ENCODE results near the gene MAP1S. TPM values are rescaled to one million over a fixed set of nuclear protein-coding genes. Genes with fewer than 3 reads are reported as not detected.

MAP1S gene
- total RNA-seq, 1 donor from 2014 or later, result 30.2 TPM

- DNase-seq (ENCODE audit: extremely low spot score in 2 of 2), result no peak
- H3K27me3 ChIP-seq, result peaks cover 8% of the 10 kb centered on the region
These were observed 32.7 kb upstream of the MAP1S start for GRCh38 chr19:17686592-17687024.

DNA sequence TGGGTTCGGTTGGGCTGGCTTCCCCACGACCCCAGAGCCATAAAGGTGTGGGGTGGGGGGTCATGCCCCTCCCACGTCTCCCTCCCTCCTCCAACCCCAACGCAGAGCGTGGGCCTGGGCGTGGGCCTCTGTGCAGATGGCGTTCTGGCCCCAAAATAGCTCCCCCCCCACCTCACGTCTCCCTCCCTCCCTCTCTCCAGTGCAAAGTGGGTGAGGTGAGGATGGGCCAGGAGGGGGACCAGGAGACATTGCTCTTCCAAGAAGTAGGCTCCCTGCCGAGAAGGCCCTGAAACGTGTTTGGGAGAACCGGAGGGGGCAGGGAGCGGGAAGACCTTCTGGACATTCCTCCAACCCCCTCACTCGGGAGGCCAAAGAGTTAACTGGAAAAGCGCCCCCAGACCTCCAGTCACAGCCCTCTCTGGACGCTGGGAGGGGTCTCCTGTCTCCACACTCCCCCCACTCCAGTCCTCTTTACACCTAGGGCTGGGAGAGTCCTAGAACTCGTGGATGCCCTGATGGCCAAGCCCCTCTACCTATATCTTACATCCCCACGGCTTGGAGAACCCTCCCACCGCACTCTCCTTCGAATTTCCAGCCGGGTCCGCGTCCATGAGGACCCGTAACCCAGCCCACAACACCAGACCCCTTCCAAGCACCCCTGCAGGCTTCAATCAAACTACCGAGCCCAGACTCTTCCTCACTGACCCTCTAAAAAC, 32.0 kb upstream of the MAP1S start:
- peaks cover 18% of the 10 kb centered on the region for H3K4me1 ChIP-seq
- intact Hi-C loops (cut with DNase I), result no loop called here
- no peaks in the 10 kb centered on the region for H3K36me3 ChIP-seq
- TF ChIP-seq, protein P1, sequence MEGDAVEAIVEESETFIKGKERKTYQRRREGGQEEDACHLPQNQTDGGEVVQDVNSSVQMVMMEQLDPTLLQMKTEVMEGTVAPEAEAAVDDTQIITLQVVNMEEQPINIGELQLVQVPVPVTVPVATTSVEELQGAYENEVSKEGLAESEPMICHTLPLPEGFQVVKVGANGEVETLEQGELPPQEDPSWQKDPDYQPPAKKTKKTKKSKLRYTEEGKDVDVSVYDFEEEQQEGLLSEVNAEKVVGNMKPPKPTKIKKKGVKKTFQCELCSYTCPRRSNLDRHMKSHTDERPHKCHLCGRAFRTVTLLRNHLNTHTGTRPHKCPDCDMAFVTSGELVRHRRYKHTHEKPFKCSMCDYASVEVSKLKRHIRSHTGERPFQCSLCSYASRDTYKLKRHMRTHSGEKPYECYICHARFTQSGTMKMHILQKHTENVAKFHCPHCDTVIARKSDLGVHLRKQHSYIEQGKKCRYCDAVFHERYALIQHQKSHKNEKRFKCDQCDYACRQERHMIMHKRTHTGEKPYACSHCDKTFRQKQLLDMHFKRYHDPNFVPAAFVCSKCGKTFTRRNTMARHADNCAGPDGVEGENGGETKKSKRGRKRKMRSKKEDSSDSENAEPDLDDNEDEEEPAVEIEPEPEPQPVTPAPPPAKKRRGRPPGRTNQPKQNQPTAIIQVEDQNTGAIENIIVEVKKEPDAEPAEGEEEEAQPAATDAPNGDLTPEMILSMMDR (IDR thresholded peaks at IDR 0.05), result no peak
- TF ChIP-seq POLR2A (IDR thresholded peaks at IDR 0.05), result no peak
- TF ChIP-seq POLR2AphosphoS5 (IDR thresholded peaks at IDR 0.05; ENCODE audit: insufficient read depth in 1 of 2, low read depth in 1 of 2), result no peak
- peak overlapping the region in 1 of 2 donors; percentile 10 for H3K4me3 ChIP-seq
- no peak for DNase-seq (ENCODE audit: extremely low spot score in 2 of 2)
- peaks cover 8% of the 10 kb centered on the region for H3K27me3 ChIP-seq
- no peaks in the 10 kb centered on the region for H3K9me3 ChIP-seq
- no peak overlapping the region for H3K27ac ChIP-seq

More at GRCh38 chr19:17686592-17687024, 32.7 kb upstream of the MAP1S start:
- H3K4me3 ChIP-seq, result peak overlapping the region in 1 of 2 donors; percentile 13
- peaks cover 18% of the 10 kb centered on the region for H3K4me1 ChIP-seq
- H3K9me3 ChIP-seq, result no peaks in the 10 kb centered on the region
- H3K36me3 ChIP-seq, result no peaks in the 10 kb centered on the region
- intact Hi-C loops (cut with DNase I), result no loop called here
- TF ChIP-seq POLR2A (IDR thresholded peaks at IDR 0.05) (no peak), POLR2AphosphoS5 (IDR thresholded peaks at IDR 0.05; ENCODE audit: insufficient read depth in 1 of 2, low read depth in 1 of 2) (no peak)
- TF ChIP-seq, protein P1 (IDR thresholded peaks at IDR 0.05), result no peak
- no peak overlapping the region for H3K27ac ChIP-seq

DNA sequence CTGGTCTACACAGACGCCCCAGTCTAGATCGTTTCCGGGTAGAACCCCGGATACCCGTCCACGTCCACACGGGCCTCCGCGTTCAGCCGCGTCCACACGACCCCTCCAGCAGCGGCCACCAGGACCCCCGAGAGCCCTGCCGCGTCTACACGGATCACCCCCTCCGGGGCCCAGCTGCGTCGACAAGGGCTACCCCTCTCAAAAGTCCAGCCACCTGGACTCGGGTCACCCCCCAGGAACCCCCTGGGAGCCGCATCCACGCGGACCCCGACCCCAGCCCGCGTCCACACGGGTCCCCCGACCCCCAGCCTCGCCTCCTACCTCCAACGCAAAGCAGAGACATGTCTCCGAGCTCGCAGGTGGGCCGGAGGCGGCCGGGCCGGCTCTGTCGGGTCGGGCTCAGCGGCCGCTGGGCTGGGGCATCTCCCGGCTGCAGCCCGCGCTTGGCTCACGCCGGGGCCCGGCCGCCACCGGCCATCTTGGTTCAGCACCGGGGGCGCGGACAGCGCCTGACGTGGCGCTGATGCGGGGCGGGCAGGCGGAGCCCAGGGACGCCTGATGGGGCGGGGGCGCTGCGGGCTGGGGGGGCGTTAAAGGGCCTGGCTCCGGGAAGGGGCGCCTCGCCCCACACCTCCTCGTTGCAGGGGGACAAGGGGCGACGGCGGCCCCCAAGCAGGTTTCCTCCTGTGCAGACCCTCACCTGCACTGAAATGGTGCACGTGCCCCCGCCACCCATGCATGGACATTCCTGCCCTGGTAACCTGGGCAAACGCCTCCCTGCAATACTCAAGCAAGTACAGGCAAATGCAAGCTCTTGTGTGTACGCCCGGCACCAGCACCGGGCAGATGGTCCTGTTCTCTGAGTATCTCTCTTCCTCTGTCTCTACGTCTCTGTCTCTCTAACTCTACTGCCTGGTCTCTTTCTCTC, 31.2 kb upstream of the MAP1S start, which contains the start of gene UNC13A:
Gene UNC13A, minus strand, starts transcription at position 498 of the 928 bp plus-strand sequence. Its CDS starts 155 bp downstream, at position 343.
- no peak within 1 kb of the TSS for H3K27ac ChIP-seq
- intact Hi-C loops (cut with DNase I), result no loop called here
- no peak for TF ChIP-seq POLR2A (IDR thresholded peaks at IDR 0.05)
- TF ChIP-seq, protein P1 (IDR thresholded peaks at IDR 0.05), result no peak
- peaks cover 8% of the 10 kb centered on the region for H3K27me3 ChIP-seq
- no peaks in the 10 kb centered on the region for H3K9me3 ChIP-seq
- DNase-seq (ENCODE audit: extremely low spot score in 2 of 2), result no peak
- peaks cover 18% of the 10 kb centered on the region for H3K4me1 ChIP-seq
- peak within 1 kb of the TSS in 1 of 2 donors; percentile 10 for H3K4me3 ChIP-seq
- no peaks in the 10 kb centered on the region for H3K36me3 ChIP-seq

DNA sequence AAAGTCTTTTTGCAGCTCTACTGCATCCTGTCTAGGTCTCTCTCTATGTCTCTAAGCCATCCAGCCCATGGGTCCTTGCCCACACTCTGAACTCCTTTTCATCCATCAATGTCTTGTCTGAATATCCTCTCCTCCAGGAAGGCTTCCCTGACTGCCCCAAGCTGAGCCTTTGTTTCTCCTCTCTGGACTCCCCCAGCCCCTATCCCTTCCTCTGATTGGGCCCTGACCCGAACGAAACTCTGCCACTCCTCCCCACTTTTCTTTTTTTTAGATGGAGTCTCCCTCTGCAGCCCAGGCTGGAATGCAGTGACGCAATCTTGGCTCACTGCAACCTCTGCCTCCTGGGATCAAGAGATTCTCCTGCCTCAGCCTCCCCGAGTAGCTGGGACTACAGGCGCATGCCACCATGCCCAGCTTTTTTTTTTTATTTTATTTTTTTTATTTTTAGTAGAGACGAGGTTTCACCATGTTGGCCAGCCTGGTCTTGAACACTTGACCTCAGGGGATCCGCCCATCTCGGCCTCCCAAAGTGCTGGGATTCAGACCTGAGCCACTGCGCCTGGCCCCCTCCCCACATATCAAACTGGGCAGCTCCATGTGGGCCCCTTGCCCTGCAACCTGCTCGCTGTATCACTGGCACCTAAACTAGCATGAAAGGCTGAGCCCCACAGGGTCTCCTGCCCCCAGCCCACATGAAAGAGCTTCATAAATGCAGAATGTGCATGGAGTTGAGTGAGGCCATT, 30.3 kb upstream of the MAP1S start:
- no peaks in the 10 kb centered on the region for H3K9me3 ChIP-seq
- TF ChIP-seq POLR2AphosphoS5 (IDR thresholded peaks at IDR 0.05; ENCODE audit: insufficient read depth in 1 of 2, low read depth in 1 of 2), result no peak
- TF ChIP-seq, protein P1 (IDR thresholded peaks at IDR 0.05), result no peak
- TF ChIP-seq POLR2A (IDR thresholded peaks at IDR 0.05), result no peak
- no peak for DNase-seq (ENCODE audit: extremely low spot score in 2 of 2)
- no peaks in the 10 kb centered on the region for H3K36me3 ChIP-seq
- H3K27me3 ChIP-seq, result peaks cover 8% of the 10 kb centered on the region
- intact Hi-C loops (cut with DNase I), result no loop called here
- no peak overlapping the region for H3K27ac ChIP-seq
- H3K4me3 ChIP-seq, result no peak overlapping the region
- peaks cover 18% of the 10 kb centered on the region for H3K4me1 ChIP-seq

All from vagina (tissue), 2 donors.